NCI-H82 (cell line): Measurements from ENCODE around the gene SEC14L2.
A peak's percentile ranks its signal among the peaks of the same experiment; 100 is the strongest.
"Not testable (repeated sequence)": the region's sequence is repeated elsewhere in the genome, so short reads cannot be mapped to it uniquely, and the experiment has no call there.

ENCODE experiments used
- DNase-seq: peaks from one replicate; lab custom pipeline; 2025; lab: John Stamatoyannopoulos, UW

Gene SEC14L2

DNA sequence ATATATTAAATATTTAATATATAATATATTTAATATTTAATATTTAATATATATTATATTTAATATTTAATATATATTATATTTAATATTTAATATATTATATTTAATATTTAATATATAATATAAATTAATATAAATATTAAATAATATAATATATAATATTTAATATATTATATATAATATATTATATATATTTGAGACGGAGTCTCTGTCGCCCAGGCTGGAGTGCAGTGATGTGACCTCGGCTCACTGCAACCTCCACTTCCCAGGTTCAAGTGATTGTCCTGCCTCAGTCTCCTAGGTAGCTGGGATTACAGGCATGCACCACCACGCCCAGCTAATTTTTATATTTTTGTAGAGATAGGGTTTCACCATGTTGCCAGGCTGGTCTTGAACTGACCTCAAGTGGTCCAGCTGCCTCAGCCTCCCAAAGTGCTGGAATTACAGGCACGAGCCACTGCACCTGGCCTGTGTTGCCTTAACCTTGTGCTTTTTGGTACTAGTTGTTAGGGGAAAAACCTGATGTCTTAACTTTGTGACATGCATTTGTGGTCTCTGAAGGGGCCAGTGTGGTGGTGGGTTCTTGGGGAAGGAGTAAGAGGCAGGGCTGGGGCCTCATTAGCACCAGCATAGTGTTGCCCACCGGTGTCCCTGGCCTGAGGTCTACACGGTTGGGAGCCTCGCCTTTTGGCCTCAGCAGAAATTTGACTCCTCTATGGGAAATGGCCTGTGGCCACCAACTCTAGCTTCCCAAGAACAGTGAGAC lies 58.4 kb downstream of the SEC14L2 start:
- no peak for DNase-seq

DNA sequence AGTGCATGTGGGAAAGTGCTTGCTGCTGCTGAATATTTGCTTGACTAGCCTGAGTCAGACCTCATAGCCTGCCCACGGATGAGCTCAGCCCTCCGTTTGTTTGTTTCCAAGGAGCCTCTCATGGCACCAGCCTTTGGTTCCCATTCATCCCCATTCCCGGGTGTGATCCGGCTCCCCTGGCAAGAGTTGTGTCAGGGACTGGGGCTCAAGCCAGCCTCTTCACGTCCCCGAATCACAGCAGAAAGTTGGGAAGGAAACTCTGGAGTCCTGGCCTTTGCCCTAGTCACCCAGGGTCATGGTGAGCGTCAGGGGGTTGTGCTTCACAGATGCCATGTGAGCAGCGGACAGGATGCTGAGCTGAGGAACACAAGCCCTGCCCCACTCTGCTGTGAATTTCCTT lies 61.2 kb downstream of the SEC14L2 start:
- DNase-seq: no peak

DNA sequence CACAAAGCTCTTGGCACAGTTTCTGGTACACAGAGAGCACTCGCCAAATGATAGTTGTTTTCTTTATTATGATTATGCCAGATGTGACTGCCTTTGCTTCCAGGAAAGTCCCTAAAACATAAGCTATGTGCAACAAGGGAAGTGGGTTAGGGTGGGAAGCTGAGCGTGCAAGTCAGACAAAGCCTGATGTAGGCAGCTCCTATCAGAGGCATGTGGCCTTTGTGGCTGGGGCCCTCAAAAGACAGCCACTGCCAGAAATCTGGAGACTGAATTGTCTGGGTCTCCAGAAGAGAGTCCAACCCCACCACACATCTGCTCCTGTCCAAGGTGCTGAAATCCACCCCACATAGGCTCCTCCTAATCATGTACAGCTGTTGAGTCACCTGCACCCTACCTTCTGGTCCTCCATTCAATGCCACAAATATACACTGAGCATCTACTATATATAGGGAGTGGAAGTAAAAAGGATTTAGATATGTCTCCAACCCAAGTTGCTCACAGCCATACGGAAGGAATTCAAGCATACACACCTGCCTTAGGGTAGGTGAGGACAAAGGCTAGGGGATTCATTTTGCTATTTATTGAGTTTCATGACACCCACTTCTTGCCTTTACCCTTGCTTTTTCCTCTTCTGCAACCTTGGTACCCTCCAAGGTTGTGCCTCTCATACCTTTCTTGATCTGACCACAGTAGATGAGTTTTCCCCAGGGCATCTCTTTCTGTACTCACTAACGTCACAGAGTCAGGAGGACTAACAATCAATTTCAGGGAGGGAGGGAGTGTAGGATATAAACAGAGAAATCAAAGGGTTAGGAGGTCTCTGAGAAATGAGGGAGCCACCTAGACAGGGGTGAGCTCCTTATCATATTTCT lies 62.6 kb downstream of the SEC14L2 start:
- DNase-seq: no peak

DNA sequence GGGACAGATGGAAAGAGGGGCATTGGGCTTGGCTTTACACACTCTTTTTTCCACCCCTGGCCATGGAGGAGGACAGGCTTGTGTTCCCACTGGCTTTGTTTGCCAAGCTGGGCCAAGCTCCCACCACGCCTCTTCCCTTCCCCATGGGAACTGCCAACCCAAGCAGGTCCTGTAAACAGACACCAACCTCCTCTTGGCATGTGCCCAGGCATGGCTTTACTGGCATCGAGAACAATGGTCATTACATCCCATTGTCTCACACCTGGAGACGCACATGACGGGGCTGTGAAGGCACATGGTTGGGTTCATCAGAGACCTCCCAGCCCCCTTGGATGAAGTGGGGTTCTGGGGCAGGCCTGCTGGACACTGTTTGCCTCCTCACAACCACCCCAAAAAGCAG lies 63.3 kb downstream of the SEC14L2 start:
- no peak for DNase-seq

DNA sequence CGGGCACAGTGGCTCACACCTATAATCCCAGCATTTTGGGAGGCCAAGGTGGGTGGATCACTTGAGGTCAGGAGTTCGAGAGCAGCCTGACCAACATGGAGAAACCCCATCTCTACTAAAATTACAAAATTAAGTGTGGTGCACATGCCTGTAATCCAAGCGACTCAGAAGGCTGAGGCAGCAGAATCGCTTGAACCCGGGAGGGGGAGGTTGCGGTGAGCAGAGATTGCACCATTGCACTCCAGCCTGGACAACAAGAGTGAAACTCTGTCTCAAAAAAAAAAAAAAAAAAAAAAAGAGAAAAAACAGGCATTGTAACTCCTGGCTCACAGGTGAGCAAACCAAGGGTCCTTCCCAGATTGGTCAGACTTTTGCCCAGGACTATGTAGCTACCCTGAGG lies 63.7 kb downstream of the SEC14L2 start:
- DNase-seq: not testable (repeated sequence)

DNA sequence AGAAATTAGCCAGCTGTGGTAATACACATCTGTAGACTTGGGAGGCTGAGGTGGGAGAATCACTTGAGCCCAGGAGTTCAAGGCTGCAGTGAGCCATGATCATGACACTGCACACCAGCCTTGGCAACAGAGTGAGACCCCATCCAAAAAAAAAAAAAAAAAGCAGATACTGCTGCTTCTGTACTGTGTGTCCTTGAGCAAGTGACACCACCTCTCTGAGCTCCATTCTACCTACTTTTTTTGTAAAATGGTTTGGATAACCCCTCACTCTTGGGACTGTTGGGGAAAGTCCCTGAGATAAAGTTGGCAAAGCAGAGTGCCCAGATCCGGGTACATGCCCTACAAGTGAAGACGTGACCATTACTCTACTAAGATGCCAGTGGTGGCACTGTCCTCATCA lies 72.3 kb downstream of the SEC14L2 start:
- no peak for DNase-seq

DNA sequence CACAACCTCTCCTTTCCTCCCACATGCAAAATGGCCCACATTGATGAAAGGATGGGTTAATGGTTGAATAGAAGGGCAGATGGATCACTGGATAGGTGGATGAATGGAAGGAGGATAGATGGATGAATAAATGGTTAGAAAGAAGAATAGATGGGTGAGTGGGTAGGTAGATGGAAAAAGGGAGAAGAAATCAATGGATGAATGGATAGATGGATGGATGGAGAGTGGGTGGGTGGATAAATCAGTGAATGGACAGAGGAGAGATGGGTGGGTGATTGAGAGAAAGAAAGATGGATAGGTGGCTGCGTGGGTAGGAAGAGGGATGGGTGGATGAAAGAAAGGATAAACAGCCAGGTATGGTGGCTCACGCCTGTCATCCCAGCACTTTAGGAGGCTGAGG lies 73.8 kb downstream of the SEC14L2 start:
- no peak for DNase-seq

DNA sequence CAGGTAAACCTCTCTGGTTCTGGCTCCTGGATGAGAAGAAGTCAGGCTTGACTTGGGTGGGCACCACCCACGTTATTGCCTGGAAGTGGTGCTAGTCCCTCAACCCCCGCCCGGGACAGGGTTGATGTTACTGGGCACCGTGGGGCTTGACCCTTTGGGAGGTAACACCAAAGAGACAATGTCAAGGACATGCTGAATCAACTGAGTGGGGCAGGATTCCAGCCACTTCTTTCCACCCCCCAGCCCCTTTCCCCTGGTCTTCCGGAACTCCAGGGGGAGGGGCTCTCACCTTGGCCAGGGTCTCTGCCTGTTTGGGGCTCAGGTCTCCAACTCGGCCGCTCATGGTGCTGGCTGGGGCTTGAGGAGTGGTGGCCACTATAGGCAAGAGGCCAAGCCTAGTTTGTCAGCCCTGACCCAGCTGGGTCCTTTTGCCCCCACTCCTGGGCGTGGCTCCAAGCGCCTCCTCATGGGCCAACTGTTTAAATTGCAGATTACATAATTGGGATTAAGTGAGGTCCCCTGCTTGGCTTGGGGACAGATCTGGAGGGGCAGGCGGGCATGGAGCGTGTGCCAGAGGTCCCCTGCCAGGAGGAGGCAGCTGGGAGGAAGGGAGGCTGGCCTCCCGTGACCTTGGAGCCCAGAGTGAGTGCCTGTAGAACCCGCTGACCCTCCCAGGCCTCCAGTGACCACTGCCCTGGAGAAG lies 74.9 kb downstream of the SEC14L2 start, which contains the start of gene SEC14L3:
TSS of gene SEC14L3 (minus strand) at position 402 of the 703 bp plus-strand sequence. CDS start at position 343, 59 bp downstream.
- peak; percentile 5 for DNase-seq

DNA sequence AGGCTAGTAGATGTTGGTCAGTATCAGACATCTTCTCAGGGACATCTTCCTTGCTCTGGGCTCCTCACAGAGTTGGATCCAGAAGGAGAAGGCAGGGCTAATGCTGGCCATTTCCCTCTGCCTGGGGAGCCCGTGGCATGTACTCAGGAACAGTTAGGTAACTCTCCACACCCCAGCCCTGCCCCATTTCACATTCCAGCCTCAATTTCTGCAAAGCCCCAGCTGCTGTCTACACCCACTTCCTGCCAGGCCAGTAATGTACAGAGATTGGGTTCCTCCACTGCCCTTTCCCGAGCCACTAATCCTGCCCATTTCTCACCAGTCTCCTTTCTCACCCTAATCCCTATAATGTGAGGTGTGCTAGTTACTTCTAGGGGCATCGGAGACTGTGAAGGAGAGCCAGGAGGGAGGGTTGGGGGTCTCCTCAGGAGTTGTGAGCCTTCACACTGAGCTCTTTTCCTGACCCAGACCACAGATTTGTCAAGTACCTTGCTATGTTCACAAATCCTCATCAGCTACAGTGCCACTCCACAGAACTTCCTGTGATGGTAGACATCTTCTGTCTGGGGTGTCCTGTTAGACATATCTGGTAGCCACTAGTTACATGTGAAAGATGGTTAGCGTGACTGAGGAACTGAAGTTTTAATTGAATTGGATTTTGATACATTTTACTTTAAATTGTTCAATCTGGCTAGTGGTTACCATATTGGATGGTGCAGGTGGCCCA lies 76.3 kb downstream of the SEC14L2 start:
- no peak for DNase-seq

DNA sequence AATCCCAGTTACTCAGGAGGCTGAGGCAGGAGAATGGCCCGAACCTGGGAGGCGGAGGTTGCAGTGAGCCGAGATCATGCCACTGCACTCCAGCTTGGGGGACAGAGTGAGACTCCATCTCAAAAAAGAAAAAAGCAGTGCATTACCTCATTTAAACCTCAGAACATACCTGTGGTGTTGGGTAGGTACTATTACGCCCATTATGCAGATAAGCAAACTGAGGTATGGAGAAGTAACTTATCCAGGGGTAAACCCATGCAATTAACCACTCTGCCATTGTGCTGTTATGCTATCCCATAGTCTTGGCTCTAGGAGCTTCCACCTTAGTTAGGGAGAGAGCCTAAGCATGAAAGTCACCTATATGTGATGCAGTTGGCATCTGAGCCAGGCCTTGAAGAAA lies 77.3 kb downstream of the SEC14L2 start:
- DNase-seq: no peak
